ENCODE results near the gene RBP3.

The RBP3 gene

DNA sequence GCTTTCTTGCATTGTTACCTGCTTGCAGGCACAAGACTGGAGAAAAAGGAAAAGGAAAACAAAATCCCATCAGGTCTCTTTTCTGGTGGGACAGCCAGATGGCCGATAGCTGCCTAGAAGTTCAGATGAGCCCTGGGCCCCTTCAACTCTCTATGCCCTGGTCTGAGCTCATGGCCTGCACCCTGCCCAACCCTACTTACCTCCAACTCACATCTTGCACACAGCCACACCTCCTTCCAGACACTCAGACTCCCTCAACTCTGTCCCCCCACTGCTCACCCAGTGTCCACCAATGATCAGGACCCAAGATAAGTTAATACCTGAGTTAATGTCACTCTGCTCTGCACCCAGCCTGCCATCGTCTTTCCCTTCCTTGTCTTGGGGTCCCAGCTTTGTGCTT, 10.9 kb downstream of the RBP3 start:
- no peak for DNase-seq (ENCODE audit: low read depth)

DNA sequence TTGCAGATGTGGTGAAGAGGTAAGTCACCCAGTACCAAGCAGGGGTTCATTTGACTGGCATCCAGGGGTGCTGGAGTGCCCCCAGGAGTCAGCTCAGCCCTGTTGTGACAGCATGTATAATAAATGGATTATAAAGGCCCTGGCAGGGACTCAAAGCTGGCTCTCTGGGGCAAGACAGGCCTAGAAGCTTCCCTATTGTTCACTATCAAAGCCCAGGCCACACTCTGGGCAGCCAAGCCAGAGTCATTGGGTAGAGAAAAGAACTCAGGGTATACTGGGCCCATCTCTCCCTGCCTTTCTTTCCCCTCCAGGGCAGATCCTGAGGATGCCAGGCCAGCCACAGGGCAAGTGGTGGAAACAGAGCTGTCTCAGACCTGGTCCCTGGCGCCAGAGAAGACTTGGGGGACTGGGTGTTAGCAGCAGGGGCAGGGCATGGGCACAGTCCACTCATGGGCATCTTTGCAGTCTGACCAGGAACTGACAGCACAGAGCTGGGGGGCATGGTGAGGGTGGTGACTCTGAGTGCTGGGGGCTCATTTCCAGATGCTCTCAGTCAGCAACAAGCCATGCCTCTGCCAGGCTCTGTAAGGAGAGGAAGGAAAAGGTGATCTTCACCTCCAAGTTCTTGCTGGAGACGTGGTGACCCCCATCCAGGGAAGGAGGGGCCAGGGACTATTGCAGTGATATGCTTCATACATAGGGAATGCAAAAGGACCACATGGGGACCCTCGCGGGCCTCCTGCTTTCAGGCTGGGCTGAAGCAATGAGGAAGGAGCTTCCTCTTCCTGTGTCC, 11.7 kb downstream of the RBP3 start:
- DNase-seq (ENCODE audit: low read depth), result no peak

DNA sequence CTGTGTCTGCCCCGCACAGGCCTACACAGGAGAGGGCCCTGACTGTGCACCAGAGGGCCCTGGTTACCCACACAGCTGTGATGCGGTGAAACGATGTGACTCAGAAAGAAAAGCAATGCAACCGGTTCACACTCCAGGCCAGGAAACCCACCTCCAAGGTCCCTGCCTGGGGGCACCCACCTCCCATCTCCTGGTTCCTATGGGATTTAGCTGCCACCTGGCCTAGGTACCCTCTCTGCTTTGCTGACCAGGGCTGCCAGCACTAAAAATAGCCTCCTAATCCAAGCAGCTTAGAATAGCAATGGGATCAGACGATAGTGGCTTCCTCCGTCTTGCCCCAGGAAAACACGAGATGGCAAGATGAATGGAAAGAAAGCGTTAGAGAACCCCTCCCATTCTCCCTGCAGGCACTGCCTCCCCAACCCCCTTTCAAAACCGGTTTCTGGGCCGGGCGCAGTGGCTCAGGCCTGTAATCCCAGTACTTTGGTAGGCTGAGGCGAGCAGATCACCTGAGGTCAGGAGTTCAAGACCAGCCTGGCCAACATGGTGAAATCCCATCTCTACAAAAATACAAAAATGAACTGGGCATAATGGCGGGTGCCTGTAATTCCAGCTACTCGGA, 12.4 kb downstream of the RBP3 start:
- no peak for DNase-seq (ENCODE audit: low read depth)

DNA sequence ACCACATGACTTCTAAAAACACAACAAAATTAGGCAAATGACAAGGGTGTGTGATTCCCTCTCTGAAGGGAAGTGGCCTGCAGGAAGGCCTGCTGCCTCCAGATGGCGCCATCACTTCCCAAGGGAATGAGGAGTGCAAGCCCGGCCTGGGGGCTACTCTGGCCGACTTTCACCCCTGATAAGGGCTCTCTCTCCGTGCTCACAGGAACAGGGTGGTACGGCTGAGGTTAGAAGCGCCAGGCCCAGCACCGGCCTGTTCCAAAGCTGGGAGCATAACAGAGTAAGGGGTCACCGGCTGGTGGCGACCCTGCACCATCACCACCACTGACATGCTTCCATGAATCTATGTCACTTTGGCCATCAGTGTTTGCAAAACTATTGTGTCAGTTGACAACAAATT, 13.1 kb downstream of the RBP3 start:
- peak; percentile 8 for DNase-seq (ENCODE audit: low read depth)

DNA sequence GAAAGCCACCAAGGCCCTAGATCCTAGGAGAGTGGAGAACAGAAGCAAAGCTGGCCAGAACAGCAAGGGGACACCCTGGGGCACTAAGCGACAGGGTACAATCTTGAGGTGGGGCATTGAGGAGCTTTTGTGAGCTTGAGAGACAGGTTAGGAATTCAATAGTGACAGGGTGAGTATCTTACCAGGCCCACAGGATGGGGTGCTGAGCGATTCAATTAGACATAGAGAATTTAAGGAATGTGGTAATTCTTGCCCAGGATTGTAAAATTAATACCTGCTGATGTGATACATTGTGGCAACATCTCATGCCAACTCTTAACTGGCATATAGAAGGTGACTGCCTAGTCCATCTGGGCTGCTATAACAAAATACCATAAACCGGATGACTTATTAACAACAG, 14.0 kb downstream of the RBP3 start:
- no peak for DNase-seq (ENCODE audit: low read depth)

DNA sequence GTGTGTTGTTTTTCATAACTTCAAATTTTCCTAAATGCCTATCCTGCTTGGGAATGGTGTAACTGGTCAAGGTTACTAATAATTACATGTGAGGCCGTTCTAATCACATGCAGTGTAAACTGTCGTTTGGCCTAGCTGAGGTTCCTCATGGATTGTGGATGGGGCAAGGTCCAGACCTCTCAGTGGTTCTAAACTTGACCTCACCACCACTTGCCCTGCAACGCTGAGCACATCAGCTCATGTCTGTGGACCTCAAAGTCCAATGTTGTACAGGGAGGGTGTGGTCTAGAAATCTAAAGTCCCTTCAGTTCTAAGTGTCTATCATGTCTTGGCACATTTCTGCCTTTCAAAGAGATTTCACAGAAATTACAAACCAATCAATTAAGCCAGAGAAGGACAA, 15.6 kb downstream of the RBP3 start:
- DNase-seq (ENCODE audit: low read depth), result no peak

DNA sequence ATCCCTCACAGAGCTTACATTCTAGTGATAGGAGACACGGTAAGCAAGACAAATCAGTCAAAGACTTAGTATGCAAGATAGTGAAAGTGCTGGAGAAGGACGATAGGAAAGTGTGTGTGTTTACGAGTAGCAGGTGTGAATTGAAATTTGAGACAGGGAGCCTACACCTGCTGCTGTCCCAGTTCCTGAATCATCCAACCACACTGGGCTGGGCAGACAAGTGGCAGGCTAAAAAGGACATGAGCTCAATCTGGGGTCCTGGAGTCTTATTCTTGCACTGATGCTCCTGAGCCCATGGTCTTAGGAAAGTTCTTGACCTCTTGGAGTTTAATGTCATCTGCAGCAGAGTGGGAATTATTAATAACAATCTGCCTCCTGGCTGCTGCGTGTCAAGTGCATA, 16.2 kb downstream of the RBP3 start:
- DNase-seq (ENCODE audit: low read depth), result no peak

DNA sequence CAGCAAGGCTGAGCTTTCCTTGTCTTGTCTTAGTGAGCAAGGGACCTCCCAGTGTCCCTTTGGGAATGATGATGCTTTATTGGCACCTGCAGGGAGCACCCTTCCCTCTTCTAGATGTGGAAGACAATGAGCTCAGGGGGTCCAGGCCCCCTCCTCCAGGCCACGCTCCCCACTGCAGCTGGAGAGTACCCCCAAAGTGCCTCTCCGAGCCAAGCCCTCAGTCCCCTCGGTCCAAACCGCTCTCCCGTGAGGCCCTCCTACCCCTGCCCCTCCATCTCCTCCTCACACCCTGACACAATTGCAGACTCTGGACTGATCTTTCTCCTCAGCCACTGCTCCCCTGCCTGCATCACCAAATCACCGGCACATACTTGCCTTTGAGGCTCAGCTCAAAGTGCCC, 16.7 kb downstream of the RBP3 start:
- no peak for DNase-seq (ENCODE audit: low read depth)

DNA sequence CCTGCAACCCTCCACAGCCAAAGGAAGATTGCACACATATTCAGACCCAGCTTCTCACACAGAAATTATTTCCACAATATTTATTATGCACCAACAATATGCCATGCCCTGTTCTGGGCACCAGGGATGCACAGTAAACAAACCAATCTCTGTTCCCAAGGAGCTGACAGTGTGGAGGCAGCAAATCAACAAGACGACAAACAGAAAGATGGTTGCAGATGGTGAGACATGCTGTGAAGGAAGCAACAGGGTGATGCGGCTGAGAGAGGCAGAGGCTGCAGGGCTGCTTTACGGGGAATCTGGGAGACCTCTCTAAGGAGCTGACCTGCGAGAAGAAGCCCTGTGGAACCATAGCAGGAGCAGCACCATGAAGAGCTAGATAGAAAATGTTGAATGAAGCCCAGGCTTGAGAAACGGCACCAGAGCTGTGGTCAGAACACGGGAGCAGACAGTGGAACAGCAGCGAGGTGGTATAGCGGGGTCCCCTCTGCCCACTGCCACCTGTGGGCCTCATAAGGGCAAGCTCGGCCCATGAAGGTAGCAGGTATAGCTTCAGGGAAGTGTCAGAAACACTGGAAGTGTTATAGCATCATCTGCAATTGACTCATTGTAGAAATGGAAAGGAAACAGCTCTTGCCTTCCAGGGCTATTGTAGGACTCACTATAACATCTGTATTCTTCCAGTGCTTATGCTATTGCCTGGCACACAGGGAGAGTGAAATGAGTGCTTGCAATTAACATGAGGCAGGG, 17.4 kb downstream of the RBP3 start:
- DNase-seq (ENCODE audit: low read depth), result no peak

DNA sequence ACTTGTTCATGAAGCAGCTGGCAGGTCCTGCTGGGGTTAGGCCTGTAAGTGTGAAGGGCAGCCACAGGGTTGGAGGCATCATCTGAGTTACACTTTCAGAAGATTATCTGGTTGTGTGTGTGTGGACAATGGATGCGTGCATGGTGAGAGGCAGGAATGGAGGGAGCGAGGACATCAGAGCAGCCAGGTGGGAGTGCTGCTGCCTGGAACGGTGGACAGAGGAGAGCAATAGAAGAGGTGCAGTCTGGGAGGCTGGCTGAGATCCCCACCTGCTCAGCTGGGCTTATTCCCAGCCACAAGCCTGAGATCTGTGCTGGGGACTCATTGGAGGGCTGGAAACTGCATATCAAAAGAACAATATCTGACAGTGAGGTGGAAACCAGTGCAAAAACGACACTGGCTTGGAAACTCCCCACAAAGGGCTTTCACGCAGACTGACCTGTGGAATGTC, 18.0 kb downstream of the RBP3 start:
- DNase-seq (ENCODE audit: low read depth), result no peak

DNA sequence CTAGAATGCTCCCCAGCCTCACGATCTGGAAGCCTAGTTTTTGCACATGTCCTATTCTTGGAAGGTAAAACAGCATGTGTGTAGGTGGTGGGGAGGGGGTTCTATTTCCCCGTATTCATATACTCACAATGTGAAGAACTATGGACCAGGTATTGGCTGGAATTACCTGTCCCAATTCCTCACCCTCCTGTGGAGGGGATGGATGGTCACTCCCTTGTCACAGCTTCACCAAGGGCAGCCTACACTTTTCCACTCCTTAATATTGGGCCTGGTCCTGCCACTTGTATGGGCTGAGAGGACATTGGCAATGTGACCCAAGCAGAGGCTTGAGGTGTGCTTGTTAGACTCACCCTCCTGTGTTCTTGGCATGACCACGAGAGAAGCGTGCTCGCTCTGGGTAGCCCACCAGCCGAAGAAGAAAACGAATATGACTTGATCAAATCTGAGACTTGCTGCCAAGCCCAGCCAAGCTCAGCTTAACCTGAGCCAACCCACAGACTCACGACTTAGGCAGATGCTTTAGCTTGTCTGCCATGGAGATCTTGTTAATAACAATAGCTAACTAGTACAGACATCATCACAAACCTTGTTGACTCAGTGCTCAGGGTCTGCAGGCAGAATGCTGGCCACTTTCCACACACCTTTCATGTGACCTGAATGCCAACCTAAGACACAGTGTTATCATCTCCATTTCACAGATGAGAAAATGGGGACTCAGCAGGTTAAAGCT, 18.7 kb downstream of the RBP3 start:
- no peak for DNase-seq (ENCODE audit: low read depth)

DNA sequence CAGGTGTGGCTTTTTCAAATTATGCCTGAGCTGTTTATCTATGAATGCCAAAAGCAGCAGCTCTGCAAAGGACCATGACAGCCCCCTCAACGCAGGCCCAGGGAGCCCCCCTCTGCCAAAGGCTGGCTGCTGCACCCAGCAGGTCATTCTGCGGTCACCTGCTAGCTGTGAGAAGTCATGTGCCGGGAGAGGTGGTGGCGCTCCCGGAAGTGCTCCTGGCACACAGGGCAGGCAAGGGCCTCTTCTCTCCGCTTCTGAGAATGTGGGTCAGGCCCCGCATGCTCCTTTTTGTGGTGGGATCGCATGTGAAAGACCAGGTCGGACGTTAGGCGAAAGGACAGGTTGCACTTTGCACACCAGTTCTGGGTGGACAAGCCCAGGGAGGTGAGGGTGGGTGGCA, 19.5 kb downstream of the RBP3 start:
- DNase-seq (ENCODE audit: low read depth), result no peak

DNA sequence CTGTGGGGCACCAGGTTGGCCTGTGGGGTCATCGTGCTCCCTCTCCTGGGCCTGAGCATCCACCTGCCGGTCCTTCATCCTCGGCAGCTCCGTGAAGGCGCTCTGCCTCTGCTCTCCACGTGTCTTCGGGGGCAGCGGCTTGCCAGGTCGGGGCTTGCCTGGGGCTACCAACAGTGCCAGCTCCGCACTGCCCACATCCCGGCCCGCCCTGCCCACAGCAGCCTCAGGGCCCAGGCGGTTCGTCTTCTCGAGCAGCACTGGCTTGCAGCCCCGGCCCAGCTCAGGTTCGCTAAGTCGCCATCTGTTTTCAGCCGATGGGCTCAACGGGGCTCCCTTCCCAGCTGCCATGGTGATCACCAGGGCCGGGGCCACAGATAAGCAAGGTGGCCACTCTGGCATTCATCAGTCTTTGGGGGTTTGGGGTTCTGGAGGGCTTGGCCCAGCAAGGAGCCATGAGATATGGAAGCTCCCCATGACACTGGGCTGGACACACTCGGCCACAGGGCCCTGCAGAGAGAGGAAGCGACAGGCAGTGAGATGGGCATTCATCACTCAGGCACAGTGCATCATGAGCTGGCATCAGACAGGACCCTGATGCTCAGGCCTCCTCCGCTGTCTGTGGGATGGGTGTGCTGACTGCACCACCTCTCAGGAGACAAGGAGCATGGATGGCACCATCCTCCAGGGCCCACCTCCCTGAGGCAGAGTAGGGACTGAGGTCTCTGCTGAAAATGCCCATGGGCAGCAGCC, 20.4 kb downstream of the RBP3 start:
- DNase-seq (ENCODE audit: low read depth), result no peak

DNA sequence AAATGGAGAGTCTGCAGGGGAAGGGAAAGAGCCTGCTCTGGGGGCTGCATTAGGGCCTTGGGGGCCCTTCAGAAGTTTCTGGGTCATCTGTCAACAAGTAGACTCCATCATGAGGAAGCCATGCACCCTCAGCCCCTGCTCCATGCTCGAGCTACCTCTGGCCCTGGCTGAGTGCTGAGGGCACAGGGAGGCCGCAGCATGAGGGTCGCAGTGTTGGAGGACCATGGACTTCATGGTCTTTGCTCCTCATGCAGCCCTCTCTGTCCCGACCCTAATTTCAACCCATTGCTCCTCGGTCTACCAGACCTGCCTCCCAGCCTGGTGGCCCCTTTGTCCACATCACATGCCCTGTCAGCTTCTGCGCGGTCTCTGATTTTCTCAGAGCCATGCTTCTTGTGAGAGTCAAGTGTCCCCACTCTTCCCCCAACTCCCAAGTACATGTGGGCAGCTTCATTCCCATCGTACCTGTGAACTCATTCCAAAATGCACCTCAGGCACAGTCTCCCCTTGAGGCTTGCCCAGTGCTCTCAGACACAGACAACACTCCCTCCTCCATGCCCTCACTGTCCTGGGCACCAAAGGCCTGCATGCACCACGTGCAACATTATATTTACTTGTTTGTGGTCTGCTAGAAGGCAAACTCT, 21.2 kb downstream of the RBP3 start:
- DNase-seq (ENCODE audit: low read depth), result no peak

DNA sequence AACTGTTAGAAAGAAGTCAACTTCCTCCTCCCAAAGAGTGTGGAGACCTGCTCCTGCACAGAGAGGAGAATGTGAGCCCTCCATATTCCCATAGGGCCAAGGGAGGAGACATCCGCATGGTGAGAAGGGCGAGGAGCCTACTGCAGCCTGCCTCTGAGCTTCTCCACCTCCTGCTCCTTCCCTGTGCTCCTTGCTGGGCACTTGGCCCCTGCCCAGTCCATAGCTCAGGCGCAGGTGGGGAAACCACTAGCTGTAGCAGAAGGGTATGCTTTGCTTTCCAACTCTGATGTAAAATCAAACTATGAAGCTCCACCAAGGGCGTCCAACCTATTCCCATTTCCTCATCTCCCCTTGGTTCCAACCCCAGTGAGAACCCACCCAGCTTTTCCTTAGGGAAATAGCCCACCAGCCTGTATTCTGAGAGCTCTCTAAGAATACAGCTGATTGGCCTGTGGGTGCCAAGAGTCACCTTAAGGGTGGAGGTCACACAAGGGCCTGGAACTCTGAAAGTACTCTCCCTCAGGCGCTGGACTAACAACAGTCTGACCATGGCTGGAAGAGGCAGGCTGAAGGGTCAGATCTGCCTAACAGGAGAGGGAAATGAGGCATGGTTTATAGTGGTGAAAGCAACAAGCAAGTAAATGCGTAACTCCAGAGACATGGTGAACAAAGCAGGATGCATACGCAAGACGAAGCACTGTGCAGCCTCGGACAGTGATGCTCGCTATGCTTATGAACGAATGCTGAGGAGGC, 22.0 kb downstream of the RBP3 start:
- no peak for DNase-seq (ENCODE audit: low read depth)

DNA sequence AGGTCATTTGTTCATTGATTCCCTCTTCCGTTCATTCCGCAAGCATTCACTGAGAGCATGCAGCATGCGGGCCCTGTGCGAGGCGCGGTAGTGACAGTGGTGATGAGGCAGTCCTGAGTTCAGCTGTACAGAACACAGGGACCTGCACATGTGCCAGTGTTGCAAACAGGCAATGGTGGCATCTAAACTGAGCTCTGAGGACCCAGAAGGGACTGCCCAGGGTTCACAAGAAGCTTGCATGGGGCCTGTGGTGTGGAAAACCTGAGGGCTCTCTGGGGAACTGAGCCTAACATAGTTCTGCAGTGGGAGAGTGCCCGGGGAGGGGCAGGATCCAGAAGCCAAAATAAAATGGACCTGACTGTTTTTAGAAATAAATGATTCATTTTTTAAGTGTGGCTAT, 22.7 kb downstream of the RBP3 start:
- DNase-seq (ENCODE audit: low read depth), result no peak

DNA sequence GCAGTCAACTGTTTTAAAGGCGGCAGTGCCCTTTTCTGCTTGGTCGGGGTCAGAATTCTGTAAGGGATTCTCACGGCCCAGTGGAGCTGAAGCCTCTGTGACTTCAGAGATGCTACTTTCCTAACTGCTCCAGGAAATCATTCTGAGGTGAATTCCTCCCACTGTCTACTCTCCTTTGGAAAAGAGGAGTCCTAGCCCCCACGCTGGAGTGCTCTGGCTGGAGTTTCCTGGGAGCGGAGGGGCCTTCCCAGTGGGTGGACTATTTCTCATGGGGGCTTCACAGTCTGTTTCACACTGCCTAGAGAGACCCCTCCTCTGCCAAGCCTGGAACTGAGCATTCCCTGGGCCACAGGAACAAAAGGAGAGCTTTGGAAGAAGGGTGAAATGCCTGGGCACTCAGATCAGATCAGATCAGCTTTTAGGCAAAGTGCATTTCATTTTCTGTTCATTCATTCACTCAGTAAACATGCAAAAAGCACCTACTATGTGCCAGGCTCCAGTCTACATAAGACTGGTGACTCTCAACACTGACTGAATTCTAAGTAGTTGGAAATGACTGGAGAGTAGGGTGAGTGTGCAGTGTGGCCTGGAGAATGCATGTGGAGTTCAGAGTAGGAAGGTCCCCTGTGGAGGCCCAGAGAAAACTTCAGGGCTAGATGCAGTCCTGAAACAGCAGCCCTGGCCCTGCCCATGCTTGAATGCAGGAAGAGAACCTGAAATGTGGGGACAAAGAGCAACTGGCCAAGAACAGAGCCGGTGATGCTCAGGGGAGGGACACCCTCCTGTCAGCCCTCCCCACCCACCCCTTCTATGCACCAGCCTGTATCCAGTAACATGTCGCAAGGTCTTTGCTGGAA, 23.7 kb downstream of the RBP3 start:
- no peak for DNase-seq (ENCODE audit: low read depth)

DNA sequence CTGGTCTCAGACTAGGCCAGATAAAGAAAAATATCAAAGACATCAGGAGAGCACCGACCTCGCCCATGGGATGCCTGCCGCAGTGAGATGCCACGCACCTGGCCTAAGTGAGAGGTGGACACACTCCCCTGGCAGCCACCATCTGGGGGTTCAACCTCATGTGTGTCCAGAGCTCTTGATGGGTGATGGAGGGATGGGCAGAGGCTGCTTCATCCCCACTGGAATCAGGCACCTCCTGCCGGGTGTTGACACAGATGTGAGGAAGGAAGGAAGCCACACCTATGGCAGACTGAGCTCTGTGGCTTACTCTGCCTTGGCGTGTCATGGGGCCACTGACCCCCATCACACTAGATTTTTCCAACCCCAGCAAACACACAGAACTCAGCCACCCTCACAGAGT, 24.6 kb downstream of the RBP3 start:
- no peak for DNase-seq (ENCODE audit: low read depth)
